ENCODE results near the gene AARS1.
"Not testable (repeated sequence)": the region's sequence is repeated elsewhere in the genome, so short reads cannot be mapped to it uniquely, and the experiment has no call there.

The AARS1 gene
- 28.8 to 163 (median 114) reads per million in 18 experiments for total RNA-seq

GRCh38 chr16:70289229-70290094 lies at the start of gene AARS1:
AARS1 (minus strand) TSS chr16:70289506; CDS start chr16:70282763, 6,743 bp downstream.
- peak; percentile 98 to 99 for DNase-seq

DNA sequence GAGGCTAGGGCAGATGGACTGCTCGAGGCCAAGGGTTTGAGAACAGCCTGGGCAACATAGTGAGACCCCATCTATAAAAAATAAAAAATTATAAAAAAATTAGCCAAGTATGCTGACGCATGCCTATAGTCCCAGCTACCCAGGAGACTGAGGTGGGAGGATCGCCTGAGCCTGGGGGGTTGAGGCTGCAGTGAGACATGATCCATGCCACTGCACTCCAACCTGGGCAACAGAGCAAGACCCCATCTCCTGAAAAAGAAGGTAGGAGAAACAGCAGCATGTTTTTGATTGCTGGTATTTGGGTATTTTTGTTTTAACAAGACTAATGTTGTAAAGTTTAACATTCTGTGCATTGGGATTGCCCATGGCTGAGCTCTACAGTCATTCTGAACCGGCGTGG lies 48.5 kb upstream of the AARS1 start:
- no peak for DNase-seq

GRCh38 chr16:70332728-70333127 lies 43.4 kb upstream of the AARS1 start:
- DNase-seq, result not testable (repeated sequence)

DNA sequence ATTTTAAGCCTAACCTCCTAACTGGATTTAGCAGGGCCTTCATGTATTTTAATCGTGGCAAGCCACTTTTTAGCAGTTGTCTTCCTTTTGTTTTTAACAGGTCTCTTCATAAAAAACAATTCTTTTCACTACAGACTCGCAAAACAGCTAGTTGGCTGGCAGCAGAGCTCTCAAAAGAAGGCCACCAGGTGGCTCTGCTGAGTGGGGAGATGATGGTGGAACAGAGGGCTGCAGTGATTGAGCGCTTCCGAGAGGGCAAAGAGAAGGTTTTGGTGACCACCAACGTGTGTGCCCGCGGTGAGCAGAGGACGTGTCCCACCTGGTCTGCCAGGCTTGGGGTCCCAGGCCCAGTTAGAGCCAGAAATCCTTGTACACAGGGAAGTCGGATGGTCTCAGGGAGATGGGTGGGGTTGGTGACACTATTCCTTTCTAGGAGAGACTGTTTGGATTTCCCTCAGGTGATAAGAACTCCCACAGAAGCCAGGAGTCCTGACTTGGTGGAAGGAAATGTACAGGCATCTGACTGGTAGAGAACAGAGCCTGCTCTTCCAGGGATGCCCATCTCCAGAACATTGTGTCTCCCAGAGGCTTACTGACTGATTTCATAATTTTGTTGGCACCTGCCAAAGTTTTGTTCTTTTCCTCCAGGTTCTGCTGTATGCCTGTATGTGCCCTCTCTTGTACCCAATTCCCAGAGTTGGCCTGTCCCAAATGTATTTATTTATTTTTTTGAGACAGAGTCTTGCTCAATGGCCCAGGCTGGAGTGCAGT lies 42.5 kb upstream of the AARS1 start:
- DNase-seq, result no peak

DNA sequence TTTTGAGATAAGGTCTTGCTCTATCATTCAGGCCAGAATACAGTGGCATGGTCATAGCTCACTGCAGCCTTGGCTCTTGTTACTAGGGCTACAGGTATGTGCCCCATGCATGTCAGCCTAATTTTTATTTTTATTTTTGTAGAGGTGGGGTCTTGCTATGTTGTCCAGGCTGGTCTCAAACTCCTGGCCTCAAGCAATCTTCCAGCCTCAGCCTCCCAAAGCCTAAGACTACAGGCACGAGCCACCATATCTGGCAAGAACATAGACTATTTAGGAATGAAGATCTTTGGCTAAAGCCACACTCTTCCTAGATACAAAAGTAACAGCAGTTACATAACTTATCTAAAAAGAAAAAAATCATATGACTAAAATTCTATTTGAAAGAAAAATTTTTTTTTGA lies 41.8 kb upstream of the AARS1 start:
- DNase-seq, result no peak

DNA sequence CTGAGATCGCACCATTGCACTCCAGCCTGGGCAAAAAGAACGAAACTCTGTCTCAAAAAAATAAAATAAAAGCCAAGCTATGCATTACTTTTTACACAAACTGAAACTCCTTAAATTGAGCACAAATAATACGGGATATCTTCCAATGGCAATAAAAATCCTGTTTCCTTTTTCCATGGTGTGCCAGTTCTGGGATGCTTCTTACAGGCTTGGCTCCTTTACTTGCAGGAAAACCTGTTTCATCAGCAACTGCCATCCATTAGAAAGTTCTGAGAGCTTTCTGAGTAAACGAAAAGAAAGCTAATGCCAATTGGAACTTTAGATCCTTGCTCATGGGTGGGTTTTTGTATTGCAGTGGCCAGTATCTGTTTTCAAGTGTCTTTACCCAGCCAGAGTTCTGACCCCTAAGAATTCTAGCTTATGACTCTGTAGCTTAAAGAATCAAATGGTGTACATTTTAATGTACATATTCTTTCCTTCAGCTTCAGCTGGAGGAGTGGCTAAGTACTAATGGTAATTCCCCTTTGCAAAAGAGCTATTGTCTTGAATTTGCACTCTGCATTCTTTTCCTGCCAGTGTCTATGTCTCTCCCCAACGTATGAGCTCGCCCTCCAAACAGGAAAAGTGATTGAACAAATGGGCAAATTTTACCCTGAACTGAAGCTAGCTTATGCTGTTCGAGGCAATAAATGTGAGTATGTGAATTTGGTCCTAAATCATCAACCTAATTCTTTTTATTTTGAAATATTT lies 35.9 kb upstream of the AARS1 start:
- no peak for DNase-seq

- DNase-seq, result no peak
Measured at GRCh38 chr16:70320121-70320520, 30.8 kb upstream of the AARS1 start.

- not testable (repeated sequence) for DNase-seq
Measured at GRCh38 chr16:70307726-70308125, 18.4 kb upstream of the AARS1 start.

DNA sequence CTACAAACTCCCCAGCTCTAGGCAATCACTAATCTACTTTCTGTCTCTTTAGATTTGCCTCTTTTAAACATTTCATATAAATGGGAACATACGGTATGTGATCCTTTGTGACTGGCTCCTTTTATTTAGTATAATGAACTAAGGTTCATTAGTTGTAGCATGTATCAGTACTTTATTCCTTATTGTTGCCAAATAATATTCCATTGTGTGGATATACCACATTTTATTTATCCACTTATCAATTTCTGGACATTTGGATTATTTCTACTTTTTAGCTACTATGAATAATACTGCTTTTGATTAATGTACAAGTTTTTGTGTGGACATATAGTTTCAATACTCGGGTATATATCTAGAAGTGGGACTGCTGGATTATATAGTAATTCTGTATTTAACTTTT lies 17.6 kb upstream of the AARS1 start:
- DNase-seq, result no peak

DNA sequence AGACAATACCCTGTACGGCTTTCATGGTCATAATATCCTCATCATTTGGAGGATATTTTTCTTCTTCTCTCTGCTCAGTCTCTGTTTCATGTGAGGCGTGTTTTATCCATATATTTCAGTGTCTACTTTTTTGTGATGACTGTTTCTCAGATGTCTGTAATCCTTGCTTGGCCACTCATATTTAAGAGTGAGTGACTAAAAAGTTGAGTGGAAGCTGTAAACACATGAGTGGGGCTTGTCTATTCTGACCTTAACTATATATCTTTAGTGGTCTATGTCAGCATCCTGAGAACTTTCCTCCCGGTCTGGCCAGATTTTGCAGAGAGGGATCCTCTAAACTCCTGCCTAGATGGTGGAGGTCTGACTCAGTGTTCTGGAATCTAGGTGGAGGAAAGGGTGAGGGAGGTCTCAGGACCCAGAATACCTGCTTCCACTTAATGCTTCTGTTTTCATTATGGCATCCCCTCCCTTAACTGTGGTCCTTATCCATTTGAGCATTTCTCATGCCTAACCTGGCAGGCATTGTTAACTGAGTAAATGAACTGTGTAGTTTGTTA lies 15.7 kb upstream of the AARS1 start:
- DNase-seq, result no peak

DNA sequence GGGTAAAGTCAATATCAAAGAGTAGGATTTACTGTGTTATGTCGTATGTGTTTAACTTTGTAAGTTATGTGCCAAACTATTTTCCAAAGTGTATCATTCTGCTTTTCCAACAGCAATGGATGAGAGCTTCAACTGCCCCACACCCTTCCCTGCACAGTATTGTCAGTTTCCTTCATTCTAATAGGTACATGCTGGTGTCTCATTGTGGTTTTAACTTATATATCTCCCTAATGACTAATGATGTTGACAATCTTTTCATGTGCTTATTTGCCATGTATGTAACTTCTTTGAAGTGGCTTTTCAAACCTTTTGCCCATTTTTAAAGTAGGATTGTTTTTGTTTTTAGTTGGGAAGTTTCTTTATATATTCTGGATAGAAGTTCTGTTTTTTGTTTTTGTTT lies 13.4 kb upstream of the AARS1 start:
- DNase-seq, result no peak

DNA sequence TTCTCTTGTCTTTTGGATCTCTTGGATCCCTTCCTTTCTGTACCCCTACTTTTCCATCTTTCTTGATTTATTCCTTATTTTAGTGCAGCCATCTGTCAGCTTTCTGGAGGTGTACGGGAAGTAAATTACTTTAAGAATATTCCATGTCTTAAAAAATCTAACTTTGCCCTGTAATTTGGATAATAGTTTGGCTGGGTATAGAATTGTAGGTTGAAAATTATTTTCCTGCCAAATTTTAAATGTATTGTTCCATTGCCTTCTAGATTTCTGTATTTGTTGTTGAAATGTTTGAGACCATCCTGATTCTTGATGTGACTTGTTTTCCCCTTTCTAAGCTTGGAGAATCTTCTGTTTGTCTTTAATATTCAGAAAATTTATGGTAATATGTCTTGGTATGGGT lies 11.8 kb upstream of the AARS1 start:
- no peak for DNase-seq

DNA sequence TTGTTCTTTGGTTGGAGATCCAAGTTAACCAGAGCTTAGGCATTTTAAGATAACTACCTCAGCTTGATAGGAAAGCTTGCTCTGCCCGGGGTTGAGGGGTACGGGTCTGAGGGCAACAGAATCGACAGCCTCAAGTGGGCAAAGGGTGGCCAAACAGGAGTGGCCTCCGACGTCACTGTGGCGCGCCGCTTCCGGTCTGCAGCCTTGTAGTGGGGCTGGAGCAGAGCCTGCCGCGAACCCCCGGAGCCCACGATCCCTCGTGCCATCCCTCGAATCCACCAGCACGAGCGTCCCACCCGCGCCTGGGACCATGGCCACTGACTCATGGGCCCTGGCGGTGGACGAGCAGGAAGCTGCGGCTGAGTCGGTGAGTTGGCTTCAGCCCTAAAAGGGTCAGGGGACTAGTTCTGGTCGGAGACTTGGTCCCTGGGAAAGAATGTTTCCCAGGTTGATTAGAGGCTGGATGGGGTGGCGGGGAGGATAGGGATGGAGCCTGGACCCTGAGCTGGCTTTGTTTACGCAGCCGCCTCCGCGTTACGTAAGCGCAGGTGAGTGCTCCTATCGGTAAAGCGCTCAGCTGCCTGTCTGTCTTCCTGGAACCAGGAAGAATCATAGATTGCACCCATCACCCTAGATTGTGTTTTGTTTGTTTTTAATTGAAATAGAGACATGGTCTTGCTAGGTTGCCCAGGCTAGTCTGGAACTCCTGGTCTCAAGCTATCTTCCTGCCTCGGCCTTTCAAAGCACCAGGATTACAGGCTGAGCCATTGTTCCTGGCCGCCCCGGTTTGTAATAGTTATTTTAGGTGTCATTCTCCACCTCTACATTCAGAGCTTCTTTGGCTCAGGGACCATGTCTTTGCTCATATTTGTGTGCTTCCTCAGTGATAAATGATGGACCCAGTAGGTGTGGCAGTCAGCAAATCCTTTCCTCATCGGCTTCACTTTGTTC lies 10.0 kb upstream of the AARS1 start, which contains the start of gene DDX19B:
Gene DDX19B, plus strand, starts transcription at position 199 of the 951 bp plus-strand sequence. Its CDS starts 112 bp downstream, at position 311.
- DNase-seq, result peak; percentile 70 to 82

DNA sequence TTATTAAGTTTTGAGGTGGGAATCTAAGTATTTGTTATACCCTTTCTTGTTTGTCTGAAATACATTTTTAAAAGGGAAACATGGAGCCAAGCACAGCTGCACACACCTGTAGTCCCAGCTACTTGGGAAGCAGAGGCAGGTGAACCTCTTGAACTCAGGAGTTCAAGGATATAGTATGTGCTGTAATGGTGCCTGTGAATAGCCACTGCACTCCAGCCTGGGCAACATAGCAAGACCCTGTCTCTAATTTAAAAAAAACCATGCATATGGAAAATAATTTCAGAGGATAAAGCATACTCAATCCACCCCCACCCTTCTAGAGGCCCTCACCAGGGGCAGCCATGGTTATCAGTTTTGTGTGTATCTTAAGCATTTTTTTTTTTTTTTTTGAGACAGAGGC lies 6.3 kb upstream of the AARS1 start:
- DNase-seq, result no peak

DNA sequence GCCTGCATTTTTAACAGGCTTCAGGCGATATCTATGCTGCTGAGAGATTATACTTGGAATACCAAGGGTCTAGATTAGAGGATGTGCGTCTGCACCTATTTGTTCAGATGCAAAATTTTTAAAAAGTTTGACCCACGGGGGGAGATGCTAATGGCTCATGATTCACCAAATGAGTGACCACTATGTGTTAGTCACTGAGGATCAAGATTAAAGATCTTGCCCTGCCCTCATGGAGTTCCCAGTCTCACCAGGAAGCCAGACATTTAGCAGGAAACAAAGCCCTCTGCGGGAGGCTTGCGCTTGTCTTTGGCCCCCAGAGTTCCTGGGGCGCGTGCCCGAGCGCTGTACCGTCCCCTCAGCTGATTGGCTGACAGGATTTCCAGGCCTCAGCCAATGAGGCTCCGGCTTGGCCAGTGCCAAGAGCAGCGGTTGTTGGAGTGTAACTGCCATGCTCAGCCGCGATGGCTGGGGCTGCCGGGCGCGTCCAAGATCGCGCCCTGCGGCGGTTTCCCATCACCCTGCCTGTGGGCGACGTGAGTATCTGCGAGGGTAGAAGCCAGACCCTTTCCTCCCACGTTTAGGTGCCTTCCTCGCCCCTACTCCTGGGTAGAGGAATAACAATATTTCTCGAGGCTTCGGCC lies 5.2 kb upstream of the AARS1 start:
- no peak for DNase-seq

DNA sequence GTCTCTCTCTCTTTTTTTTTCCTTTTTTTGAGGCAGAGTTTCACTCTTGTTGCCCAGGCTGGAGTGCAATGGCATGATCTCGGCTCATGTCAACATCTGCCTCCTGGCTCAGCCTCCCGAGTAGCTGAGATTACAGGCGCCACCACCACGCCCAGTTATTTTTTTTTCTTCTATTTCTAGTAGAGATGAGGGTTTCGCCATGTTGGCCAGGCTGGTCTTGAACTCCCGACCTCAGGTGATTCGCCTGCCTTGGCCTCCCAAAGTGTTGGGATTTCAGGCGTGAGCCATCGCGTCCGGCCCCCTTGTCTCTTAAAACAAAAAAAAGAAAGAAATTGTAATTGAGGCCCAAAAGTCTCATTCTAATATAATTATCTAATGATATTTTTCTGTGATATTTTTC lies 2.8 kb upstream of the AARS1 start:
- DNase-seq, result not testable (repeated sequence)

GRCh38 chr16:70290949-70291519 lies 1.7 kb upstream of the AARS1 start:
- DNase-seq, result no peak

DNA sequence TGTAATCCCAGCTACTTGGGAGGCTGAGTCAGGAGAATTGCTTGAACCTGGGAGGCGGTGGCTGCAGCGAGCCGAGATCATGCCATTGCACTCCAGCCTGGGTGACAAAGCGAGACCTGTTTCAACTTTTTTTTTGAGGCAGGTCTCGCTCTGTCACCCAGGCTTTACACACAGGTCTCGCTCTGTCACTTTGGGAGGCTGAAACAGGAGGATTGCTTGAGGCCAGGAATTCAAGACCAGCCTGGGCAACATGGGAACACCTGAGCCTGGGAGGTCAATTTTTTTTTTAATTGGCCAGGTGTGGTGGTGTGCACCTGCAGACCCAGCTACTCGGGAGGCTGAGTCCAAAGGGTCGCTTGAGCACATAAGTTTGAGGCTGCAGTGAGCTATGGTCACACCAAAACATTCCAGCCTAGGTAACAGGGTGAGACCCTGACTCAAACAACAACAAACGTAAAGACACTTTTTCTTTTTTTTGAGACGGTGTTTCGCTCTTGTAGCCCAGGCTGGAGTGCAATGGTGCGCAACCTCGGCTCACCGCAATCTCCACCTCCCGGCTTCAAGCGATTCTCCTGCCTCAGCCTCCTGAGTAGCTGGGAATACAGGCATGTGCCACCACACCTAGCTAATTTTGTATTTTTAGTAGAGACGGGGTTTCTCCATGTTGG lies 1.9 kb downstream of the AARS1 start:
- DNase-seq, result not testable (repeated sequence)

DNA sequence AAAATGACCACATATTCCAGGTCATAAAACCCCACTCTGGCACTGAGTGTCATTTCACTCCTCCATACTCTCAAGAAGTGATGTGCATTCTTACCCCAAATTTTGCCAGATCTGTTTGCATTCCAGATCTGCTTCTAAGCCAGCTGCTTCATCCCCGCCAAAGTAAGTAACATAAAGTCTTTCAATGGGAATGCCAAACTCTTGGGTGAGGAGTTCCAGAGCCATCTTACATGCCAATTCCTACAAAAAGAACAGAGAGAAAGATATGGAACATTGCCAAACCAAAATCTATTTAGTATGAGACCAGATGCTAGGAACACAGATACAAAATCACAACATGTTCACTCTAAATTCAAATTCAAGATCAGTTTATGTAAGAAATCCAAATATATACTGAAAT lies 12.9 kb downstream of the AARS1 start:
- DNase-seq, result no peak

- DNase-seq, result no peak
Measured at GRCh38 chr16:70271696-70272095, 17.6 kb downstream of the AARS1 start.
